Measurements from ENCODE around the gene MEP1A.

- TF ChIP-seq, protein P1, sequence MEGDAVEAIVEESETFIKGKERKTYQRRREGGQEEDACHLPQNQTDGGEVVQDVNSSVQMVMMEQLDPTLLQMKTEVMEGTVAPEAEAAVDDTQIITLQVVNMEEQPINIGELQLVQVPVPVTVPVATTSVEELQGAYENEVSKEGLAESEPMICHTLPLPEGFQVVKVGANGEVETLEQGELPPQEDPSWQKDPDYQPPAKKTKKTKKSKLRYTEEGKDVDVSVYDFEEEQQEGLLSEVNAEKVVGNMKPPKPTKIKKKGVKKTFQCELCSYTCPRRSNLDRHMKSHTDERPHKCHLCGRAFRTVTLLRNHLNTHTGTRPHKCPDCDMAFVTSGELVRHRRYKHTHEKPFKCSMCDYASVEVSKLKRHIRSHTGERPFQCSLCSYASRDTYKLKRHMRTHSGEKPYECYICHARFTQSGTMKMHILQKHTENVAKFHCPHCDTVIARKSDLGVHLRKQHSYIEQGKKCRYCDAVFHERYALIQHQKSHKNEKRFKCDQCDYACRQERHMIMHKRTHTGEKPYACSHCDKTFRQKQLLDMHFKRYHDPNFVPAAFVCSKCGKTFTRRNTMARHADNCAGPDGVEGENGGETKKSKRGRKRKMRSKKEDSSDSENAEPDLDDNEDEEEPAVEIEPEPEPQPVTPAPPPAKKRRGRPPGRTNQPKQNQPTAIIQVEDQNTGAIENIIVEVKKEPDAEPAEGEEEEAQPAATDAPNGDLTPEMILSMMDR (conservative IDR thresholded peaks at IDR 0.05 in 1 of 2, IDR thresholded peaks at IDR 0.05 in 1 of 2; ENCODE audit: extremely low read depth in 1 of 2, insufficient read depth in 1 of 2, low read depth in 1 of 2, low read length in 2 of 2): no peak
- no peak for TF ChIP-seq EZH2 (IDR thresholded peaks at IDR 0.05; ENCODE audit: borderline replicate concordance, low read length)
Measured at GRCh38 chr6:46845126-46845525, 51.9 kb downstream of the MEP1A start.

Measured in mammary epithelial cell (primary cell).